HTR-8/SVneo (cell line): ENCODE results near the gene PFKFB2.

Experiments used
- DNase-seq: peaks from one replicate; pipeline ENCODE4 v3.0.0; 2011; ENCODE audit warnings: low spot score, mixed read lengths; ENCODE audit not compliant: insufficient read length
- FAIRE-seq: peaks from 2 replicates; lab custom pipeline; 2011; peaks lifted over from hg19 to GRCh38; lab: Jason Lieb, UNC

The PFKFB2 gene

GRCh38 chr1:207084232-207084631 lies 31.2 kb downstream of the PFKFB2 start:
- no peak for DNase-seq
- FAIRE-seq, result no peak

- DNase-seq (peak; percentile 66), FAIRE-seq (peak; percentile 72)
These were observed 31.7 kb downstream of the PFKFB2 start for GRCh38 chr1:207084701-207085180.

- FAIRE-seq, result no peak
- no peak for DNase-seq
These were observed 32.8 kb downstream of the PFKFB2 start for GRCh38 chr1:207085887-207086286.

DNA sequence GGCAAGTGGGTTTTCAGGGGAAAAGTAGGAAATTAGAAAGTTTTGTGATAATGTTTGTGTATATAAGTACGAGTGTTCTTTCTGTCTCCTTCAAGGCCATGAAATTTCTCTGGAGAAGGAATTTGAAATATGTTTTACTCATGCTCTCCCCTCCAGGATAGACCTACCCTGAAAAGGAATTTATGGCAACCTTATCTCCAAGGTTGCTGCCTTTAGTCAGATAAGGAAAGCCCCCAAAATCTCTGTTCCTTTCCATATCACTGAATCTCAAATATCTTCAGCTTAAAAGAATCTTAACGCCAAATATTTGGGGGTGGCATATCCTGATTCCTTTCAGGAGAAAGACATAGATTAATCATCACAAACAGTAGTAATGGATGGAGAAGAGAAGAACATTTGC lies 35.1 kb downstream of the PFKFB2 start:
- DNase-seq (peak; percentile 21), FAIRE-seq (no peak)

DNA sequence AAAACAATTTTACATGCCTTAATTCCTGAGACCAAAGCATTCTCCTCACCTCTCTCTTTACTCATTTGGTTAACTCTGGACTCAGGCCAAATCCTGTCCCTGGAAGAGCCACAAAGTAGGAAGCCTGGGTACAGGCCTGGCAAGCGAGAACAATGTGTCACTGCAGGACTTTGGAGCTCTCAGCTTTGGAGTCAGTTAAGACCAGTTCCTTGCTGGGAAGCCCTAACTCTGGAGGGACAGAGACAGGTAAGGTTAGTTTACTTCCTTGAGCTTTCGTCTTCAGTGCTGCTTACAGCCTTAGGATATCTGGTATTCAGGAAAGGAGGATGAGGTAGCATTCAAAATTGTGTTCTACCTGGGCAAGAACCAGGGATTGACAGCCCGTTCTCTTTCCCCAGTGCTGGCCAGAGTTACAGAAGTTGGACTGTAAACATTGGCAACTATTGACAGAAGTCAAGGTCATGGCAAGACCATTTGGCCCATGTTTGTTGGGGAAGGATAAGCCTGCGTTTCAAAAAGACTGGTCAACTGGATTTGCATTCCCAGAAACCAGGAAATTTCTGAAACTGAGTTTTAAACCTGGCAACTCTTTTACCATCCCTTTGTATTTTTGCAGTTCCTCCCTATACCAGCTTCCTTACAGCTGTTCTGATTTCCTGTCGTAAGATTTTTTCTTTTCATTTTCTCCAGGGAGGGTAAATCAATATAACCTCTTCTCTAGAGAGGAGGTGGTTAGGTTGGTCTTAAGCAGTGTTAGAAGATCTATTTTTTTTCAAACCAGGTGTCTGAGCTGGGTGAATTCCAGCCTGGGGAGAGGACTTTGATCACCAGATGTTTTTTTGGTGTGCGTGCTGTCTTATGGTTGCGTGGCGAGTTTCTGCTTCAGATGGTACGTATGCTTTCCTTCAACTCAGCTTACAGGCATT lies 35.9 kb downstream of the PFKFB2 start, which contains the start of gene C4BPB:
C4BPB (plus strand) TSS at position 160 of the 926 bp plus-strand sequence; CDS start at position 832, 672 bp downstream.
- FAIRE-seq (peak; percentile 42), DNase-seq (no peak)

GRCh38 chr1:207089627-207090355 lies 36.7 kb downstream of the PFKFB2 start:
- no peak for FAIRE-seq
- DNase-seq, result no peak

DNA sequence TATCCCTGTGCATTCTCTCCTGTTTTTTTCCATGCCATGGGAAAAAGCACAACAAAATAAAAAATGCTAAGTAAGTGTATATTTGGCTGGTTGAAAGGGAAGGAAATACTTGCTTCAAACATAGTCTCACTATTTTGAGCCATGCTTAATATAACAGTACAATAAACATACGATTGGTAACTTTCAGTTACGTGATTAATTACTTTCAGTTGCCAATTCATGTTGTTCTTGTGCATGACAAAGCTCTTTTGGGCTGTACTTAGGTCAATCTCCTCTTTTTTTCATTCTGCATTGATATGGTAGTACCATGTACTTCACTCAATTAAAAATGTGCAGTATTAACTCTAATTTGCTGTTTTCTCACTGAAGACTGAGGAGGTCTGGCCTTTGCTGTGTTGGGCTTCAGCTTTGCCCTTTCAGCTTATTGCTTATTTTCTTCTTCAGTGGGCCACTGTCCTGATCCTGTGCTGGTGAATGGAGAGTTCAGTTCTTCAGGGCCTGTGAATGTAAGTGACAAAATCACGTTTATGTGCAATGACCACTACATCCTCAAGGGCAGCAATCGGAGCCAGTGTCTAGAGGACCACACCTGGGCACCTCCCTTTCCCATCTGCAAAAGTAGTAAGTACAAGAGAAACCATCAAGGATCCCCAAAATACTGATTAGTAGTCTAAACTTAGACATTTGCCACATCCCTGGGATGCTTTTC lies 38.3 kb downstream of the PFKFB2 start:
- DNase-seq (no peak), FAIRE-seq (no peak)

DNA sequence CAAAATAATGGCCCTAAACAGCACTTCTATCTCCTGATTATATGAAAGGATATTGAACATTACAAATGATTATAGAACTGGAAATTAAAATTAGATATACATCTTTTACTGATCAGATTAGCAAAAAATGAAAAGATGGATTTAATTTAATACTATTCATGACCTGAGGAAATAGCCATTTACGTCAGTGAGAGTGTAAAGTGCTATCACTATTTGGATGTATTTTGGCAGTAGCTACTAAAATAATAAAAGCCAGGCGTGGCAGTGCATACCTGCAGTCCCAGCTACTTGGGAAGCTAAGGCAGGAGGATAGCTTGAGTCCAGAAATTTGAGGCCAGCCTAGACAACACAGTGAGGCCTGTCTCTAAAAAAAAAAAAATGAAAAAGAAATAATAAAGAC lies 40.9 kb downstream of the PFKFB2 start:
- no peak for FAIRE-seq

DNA sequence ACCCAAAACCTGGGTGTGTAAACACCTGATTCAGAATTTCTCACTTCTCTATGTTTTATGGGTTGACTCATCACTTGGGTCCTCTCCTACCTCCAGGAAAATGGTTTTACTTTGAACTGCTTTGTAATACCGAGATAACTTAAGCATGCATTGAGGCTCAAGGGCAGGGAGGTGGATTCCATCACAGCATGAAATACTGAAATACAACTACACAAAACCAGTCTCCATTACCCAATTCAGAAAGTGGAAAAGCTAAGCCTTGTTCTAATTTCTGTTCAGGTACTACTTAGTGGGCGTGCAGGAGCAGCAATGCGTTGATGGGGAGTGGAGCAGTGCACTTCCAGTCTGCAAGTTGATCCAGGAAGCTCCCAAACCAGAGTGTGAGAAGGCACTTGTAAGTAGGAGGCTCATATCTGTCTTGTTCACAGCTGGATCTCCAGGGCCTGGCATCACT lies 44.8 kb downstream of the PFKFB2 start:
- DNase-seq (no peak), FAIRE-seq (no peak)

More for the DNA sequence above, 40.9 kb downstream of the PFKFB2 start:
- no peak for DNase-seq

- no peak for FAIRE-seq
- DNase-seq, result no peak
These were observed 48.6 kb downstream of the PFKFB2 start for GRCh38 chr1:207101720-207102119.

GRCh38 chr1:207102146-207102545 lies 49.1 kb downstream of the PFKFB2 start:
- FAIRE-seq, result no peak
- DNase-seq, result no peak

DNA sequence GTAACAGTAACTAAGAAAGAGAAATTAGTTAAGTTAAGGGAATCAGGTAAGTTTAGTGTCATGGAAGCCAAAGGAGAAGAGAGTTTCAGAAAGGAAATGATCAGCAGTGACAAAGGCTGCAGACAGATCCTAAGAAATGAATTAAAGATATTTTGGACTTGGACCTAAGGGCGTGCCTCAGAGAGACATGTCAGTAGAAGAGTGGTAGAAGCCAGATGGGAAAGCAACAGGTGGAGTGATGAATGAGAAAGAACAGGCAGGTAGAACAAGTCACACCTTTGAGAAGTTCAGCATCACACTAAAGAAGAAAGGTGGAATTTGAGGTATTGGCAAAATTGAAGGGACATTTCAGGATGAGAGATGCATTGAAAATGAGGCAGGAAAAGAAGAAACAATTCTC lies 49.6 kb downstream of the PFKFB2 start:
- no peak for DNase-seq
- FAIRE-seq, result no peak

GRCh38 chr1:207103892-207104373 lies 50.9 kb downstream of the PFKFB2 start, which contains the start of gene C4BPA:
TSS of gene C4BPA (plus strand) at chr1:207104233. CDS start at chr1:207113026, 8,793 bp downstream.
- DNase-seq (no peak), FAIRE-seq (no peak)

DNA sequence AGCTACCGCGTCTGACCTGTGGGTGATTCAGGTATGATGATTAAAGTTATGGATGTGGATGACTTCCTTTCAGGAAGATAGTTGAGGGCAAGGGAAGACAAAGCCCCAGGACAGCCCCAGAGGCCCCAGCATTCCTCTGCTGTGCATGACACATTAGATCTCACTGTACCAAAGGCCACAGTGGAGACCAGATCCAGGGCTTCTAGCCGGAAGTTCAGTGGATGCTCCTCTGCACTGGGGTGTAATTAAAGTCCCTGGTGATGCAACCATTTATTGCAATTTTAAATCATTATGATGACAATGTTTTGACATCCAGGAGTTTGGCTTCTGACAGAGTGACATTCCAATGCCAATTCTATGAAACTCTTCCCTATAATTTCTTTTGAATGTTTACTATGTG lies 55.9 kb downstream of the PFKFB2 start:
- FAIRE-seq (no peak), DNase-seq (peak; percentile 61)

- no peak for DNase-seq
- no peak for FAIRE-seq
These were observed 59.7 kb downstream of the PFKFB2 start for GRCh38 chr1:207112616-207113296.

- FAIRE-seq, result no peak
- DNase-seq, result no peak
These were observed 62.2 kb downstream of the PFKFB2 start for GRCh38 chr1:207115269-207115668.

DNA sequence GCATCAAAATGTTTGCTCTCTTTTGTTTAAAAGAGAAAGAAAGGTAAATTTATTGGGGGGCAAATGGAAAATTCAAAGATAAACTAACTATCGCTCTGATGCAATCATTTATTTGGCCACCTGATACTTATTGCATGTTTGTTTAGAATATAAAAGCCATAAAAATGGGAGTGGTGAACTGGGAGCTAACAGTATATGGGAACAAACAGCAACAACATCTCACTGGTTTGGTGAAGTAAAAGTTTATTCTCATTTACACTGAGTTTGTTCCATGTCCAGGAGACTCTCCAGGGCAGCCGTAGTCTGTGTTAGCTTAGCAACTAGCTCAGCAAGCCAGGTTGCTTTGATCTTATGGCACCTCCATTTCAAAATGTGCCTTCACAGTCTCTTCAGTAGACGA lies 71.3 kb downstream of the PFKFB2 start:
- no peak for FAIRE-seq
- DNase-seq, result no peak

DNA sequence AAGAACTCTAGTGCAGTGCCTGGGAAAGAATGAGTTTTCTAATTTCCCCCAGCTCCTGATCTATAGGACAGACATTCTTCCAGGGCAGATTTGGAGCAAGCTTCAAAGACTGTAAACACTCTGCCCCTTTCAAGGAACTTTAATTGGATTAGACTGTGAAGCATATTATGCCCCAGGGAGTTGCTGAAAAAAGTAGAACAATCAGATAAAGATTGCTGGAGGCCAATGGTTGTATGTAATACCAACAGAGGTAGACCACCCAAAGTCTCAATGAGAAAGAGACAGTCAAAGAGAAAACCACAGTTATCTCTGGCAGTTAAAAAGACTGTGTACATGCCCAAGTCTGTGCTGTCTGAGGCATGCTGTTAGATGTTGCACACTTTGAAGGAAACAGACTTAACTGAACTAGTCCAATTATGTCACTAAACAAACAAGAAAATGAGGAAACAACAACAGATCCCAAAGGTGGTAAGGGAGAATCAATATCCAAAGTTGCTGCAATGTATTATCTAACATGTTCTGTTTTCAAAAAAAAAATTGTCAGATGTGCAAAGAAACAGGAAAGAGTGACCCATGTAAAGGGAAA lies 75.4 kb downstream of the PFKFB2 start:
- FAIRE-seq, result no peak
- no peak for DNase-seq

- FAIRE-seq, result no peak
These were observed 76.0 kb downstream of the PFKFB2 start for GRCh38 chr1:207129053-207129452.

More at GRCh38 chr1:207129053-207129452, 76.0 kb downstream of the PFKFB2 start:
- no peak for DNase-seq
